WTC11 (cell line): ENCODE measurements around the gene CGNL1. TPM values are rescaled to one million over a fixed set of nuclear protein-coding genes. Genes with fewer than 3 reads are reported as not detected.

Experiments used
- ATAC-seq: fragments of 200-7000 bp; cut with Tn5 transposase; 2 replicates; pipeline ENCODE4 v1.10.0; 2021; ENCODE audit warnings: mild to moderate bottlenecking, moderate library complexity
- CTCF ChIA-PET: fragments of 300-600 bp; sonication (Branson Sonifier 250); formaldehyde crosslinking; loops from one replicate; lab custom pipeline; 2021; ENCODE audit warnings: antibody characterized with exemption; lab: Charles Lee
- POLR2A ChIA-PET: fragments of 350-600 bp; sonication (Branson Sonifier 250); formaldehyde crosslinking; loops from one replicate; lab custom pipeline; 2021; ENCODE audit warnings: antibody characterized with exemption; lab: Charles Lee
- DNase-seq: peaks from one replicate; pipeline ENCODE4 v3.0.0; 2021; ENCODE audit warnings: low spot score
- H3K27ac Mint-ChIP-seq: 2 replicates; pipeline ENCODE4 v1.8.0; 2021; ENCODE audit warnings: mixed read lengths
- H3K27me3 Mint-ChIP-seq: 2 replicates; pipeline ENCODE4 v1.8.0; 2021; ENCODE audit warnings: low read depth, mild to moderate bottlenecking, moderate library complexity, mixed read lengths
- H3K36me3 Mint-ChIP-seq: 2 replicates; pipeline ENCODE4 v1.8.0; 2021; ENCODE audit warnings: mixed read lengths
- H3K4me1 Mint-ChIP-seq: 2 replicates; pipeline ENCODE4 v1.8.0; 2022; ENCODE audit warnings: mixed read lengths
- H3K4me3 Mint-ChIP-seq: 2 replicates; pipeline ENCODE4 v1.8.0; 2021; ENCODE audit warnings: mild to moderate bottlenecking, moderate library complexity, mixed read lengths
- H3K9me3 Mint-ChIP-seq: 2 replicates; pipeline ENCODE4 v1.8.0; 2021; ENCODE audit warnings: mixed read lengths
- AR ChIP-seq: fragments of 250-450 bp; sonication (Bioruptor Pico); IDR thresholded peaks from 2 replicates; pipeline ENCODE4 v1.9.0; 2021; ENCODE audit warnings: mild to moderate bottlenecking
- ELF4 ChIP-seq: sonication (generic); formaldehyde crosslinking; IDR thresholded peaks from 2 replicates; pipeline ENCODE4 v1.8.1; 2022; ENCODE audit warnings: low read depth, mild to moderate bottlenecking, moderate library complexity, missing genetic modification reagents
- FOXJ3 ChIP-seq: sonication (generic); formaldehyde crosslinking; IDR thresholded peaks from 2 replicates; pipeline ENCODE4 v1.9.0; 2021; ENCODE audit warnings: missing genetic modification reagents, mild to moderate bottlenecking, borderline replicate concordance
- IRF1 ChIP-seq: sonication (generic); formaldehyde crosslinking; IDR thresholded peaks from 2 replicates; pipeline ENCODE4 v1.8.0; 2023; ENCODE audit warnings: missing genetic modification reagents
- JAZF1 ChIP-seq: fragments of 250-450 bp; sonication (Bioruptor Pico); IDR thresholded peaks from 2 replicates; pipeline ENCODE4 v1.9.0; 2021; ENCODE audit warnings: moderate library complexity, mild to moderate bottlenecking, inconsistent platforms
- OVOL2 ChIP-seq: fragments of 250-450 bp; sonication (Bioruptor Pico); IDR thresholded peaks from 2 replicates; pipeline ENCODE4 v1.9.0; 2021; ENCODE audit warnings: mild to moderate bottlenecking, borderline replicate concordance
- TCF7 ChIP-seq: sonication (generic); formaldehyde crosslinking; IDR thresholded peaks from 2 replicates; pipeline ENCODE4 v1.8.0; 2022; ENCODE audit warnings: mild to moderate bottlenecking, low read depth, missing genetic modification reagents, moderate library complexity
- TP53 ChIP-seq: sonication (generic); formaldehyde crosslinking; IDR thresholded peaks from 2 replicates; pipeline ENCODE4 v1.8.1; 2023; ENCODE audit warnings: mild to moderate bottlenecking, missing genetic modification reagents
- USF1 ChIP-seq: sonication (generic); formaldehyde crosslinking; IDR thresholded peaks from 2 replicates; pipeline ENCODE4 v1.8.0; 2022; ENCODE audit warnings: mild to moderate bottlenecking, missing genetic modification reagents
- ZNF121 ChIP-seq: sonication (generic); formaldehyde crosslinking; IDR thresholded peaks from 2 replicates; pipeline ENCODE4 v1.8.0; 2023; ENCODE audit warnings: missing genetic modification reagents
- ZNF232 ChIP-seq: sonication (generic); formaldehyde crosslinking; IDR thresholded peaks from 2 replicates; pipeline ENCODE4 v1.8.0; 2022; ENCODE audit warnings: mild to moderate bottlenecking, missing genetic modification reagents
- total RNA-seq: library from RNA; stranded (reverse); gene quantifications from 3 replicates; pipeline ENCODE4 v1.2.3, GENCODE V29; 2021
- TF ChIP-seq, protein P1 (sequence below): sonication (generic); formaldehyde crosslinking; IDR thresholded peaks from 2 replicates; pipeline ENCODE4 v1.8.1; 2023; ENCODE audit warnings: mild to moderate bottlenecking, missing genetic modification reagents, borderline replicate concordance
- TF ChIP-seq, protein P2 (sequence below): sonication (generic); formaldehyde crosslinking; IDR thresholded peaks from 2 replicates; pipeline ENCODE4 v1.8.1; 2023; ENCODE audit warnings: mild to moderate bottlenecking, missing genetic modification reagents
- TF ChIP-seq, protein P3 (sequence below): sonication (generic); formaldehyde crosslinking; IDR thresholded peaks from 2 replicates; pipeline ENCODE4 v1.8.1; 2023; ENCODE audit warnings: mild to moderate bottlenecking, missing genetic modification reagents
- TF ChIP-seq, protein P4 (sequence below): fragments of 200-600 bp; IDR thresholded peaks from 2 replicates; pipeline ENCODE4 v1.8.0; 2022; ENCODE audit warnings: antibody characterized with exemption
- TF ChIP-seq, protein P5 (sequence below): sonication (generic); formaldehyde crosslinking; IDR thresholded peaks from 2 replicates; pipeline ENCODE4 v1.8.0; 2022; ENCODE audit warnings: missing genetic modification reagents

Gene CGNL1
- total RNA-seq, 1 experiment from 2014 or later: 57.3 TPM

GRCh38 chr15:57567891-57568290 lies 191.6 kb downstream of the CGNL1 start (continued):
- TF ChIP-seq, protein P1, sequence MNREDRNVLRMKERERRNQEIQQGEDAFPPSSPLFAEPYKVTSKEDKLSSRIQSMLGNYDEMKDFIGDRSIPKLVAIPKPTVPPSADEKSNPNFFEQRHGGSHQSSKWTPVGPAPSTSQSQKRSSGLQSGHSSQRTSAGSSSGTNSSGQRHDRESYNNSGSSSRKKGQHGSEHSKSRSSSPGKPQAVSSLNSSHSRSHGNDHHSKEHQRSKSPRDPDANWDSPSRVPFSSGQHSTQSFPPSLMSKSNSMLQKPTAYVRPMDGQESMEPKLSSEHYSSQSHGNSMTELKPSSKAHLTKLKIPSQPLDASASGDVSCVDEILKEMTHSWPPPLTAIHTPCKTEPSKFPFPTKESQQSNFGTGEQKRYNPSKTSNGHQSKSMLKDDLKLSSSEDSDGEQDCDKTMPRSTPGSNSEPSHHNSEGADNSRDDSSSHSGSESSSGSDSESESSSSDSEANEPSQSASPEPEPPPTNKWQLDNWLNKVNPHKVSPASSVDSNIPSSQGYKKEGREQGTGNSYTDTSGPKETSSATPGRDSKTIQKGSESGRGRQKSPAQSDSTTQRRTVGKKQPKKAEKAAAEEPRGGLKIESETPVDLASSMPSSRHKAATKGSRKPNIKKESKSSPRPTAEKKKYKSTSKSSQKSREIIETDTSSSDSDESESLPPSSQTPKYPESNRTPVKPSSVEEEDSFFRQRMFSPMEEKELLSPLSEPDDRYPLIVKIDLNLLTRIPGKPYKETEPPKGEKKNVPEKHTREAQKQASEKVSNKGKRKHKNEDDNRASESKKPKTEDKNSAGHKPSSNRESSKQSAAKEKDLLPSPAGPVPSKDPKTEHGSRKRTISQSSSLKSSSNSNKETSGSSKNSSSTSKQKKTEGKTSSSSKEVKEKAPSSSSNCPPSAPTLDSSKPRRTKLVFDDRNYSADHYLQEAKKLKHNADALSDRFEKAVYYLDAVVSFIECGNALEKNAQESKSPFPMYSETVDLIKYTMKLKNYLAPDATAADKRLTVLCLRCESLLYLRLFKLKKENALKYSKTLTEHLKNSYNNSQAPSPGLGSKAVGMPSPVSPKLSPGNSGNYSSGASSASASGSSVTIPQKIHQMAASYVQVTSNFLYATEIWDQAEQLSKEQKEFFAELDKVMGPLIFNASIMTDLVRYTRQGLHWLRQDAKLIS (CRISPR knock-in tag): no peak
- no peak for TF ChIP-seq FOXJ3 (CRISPR knock-in tag)

- no peak for ATAC-seq
- Mint-ChIP-seq H3K4me3 (no peak overlapping the region), H3K4me1 (peaks cover 18% of the 10 kb centered on the region), H3K27me3 (no peaks in the 10 kb centered on the region), H3K9me3 (0 out of 2 replicates have a peak, but pooled peaks cover 3% of the 10 kb centered on the region), H3K27ac (no peak overlapping the region), H3K36me3 (no peaks in the 10 kb centered on the region)
- DNase-seq: no peak
- ChIA-PET CTCF (interaction anchor here (1.0 to 1.6 kb wide), 2 partner anchors 8 to 12 kb away, joined by 3 to 6 read pairs; no protein-coding TSS in a partner anchor), POLR2A (no interaction called here)
- TF ChIP-seq, protein P2, sequence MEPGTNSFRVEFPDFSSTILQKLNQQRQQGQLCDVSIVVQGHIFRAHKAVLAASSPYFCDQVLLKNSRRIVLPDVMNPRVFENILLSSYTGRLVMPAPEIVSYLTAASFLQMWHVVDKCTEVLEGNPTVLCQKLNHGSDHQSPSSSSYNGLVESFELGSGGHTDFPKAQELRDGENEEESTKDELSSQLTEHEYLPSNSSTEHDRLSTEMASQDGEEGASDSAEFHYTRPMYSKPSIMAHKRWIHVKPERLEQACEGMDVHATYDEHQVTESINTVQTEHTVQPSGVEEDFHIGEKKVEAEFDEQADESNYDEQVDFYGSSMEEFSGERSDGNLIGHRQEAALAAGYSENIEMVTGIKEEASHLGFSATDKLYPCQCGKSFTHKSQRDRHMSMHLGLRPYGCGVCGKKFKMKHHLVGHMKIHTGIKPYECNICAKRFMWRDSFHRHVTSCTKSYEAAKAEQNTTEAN (CRISPR knock-in tag): no peak
- TF ChIP-seq, protein P3, sequence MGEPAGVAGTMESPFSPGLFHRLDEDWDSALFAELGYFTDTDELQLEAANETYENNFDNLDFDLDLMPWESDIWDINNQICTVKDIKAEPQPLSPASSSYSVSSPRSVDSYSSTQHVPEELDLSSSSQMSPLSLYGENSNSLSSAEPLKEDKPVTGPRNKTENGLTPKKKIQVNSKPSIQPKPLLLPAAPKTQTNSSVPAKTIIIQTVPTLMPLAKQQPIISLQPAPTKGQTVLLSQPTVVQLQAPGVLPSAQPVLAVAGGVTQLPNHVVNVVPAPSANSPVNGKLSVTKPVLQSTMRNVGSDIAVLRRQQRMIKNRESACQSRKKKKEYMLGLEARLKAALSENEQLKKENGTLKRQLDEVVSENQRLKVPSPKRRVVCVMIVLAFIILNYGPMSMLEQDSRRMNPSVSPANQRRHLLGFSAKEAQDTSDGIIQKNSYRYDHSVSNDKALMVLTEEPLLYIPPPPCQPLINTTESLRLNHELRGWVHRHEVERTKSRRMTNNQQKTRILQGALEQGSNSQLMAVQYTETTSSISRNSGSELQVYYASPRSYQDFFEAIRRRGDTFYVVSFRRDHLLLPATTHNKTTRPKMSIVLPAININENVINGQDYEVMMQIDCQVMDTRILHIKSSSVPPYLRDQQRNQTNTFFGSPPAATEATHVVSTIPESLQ (CRISPR knock-in tag): no peak
- TF ChIP-seq ZNF232 (no peak), ZNF121 (CRISPR knock-in tag) (no peak), TP53 (no peak), USF1 (CRISPR knock-in tag) (no peak), TCF7 (CRISPR knock-in tag) (no peak), OVOL2 (no peak), AR (CRISPR knock-in tag) (no peak), IRF1 (no peak), ELF4 (no peak), JAZF1 (CRISPR knock-in tag) (no peak)
- TF ChIP-seq, protein P4, sequence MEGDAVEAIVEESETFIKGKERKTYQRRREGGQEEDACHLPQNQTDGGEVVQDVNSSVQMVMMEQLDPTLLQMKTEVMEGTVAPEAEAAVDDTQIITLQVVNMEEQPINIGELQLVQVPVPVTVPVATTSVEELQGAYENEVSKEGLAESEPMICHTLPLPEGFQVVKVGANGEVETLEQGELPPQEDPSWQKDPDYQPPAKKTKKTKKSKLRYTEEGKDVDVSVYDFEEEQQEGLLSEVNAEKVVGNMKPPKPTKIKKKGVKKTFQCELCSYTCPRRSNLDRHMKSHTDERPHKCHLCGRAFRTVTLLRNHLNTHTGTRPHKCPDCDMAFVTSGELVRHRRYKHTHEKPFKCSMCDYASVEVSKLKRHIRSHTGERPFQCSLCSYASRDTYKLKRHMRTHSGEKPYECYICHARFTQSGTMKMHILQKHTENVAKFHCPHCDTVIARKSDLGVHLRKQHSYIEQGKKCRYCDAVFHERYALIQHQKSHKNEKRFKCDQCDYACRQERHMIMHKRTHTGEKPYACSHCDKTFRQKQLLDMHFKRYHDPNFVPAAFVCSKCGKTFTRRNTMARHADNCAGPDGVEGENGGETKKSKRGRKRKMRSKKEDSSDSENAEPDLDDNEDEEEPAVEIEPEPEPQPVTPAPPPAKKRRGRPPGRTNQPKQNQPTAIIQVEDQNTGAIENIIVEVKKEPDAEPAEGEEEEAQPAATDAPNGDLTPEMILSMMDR: no peak
- TF ChIP-seq, protein P5, sequence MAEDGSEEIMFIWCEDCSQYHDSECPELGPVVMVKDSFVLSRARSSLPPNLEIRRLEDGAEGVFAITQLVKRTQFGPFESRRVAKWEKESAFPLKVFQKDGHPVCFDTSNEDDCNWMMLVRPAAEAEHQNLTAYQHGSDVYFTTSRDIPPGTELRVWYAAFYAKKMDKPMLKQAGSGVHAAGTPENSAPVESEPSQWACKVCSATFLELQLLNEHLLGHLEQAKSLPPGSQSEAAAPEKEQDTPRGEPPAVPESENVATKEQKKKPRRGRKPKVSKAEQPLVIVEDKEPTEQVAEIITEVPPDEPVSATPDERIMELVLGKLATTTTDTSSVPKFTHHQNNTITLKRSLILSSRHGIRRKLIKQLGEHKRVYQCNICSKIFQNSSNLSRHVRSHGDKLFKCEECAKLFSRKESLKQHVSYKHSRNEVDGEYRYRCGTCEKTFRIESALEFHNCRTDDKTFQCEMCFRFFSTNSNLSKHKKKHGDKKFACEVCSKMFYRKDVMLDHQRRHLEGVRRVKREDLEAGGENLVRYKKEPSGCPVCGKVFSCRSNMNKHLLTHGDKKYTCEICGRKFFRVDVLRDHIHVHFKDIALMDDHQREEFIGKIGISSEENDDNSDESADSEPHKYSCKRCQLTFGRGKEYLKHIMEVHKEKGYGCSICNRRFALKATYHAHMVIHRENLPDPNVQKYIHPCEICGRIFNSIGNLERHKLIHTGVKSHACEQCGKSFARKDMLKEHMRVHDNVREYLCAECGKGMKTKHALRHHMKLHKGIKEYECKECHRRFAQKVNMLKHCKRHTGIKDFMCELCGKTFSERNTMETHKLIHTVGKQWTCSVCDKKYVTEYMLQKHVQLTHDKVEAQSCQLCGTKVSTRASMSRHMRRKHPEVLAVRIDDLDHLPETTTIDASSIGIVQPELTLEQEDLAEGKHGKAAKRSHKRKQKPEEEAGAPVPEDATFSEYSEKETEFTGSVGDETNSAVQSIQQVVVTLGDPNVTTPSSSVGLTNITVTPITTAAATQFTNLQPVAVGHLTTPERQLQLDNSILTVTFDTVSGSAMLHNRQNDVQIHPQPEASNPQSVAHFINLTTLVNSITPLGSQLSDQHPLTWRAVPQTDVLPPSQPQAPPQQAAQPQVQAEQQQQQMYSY: no peak
Observed at GRCh38 chr15:57568299-57568698, 192.0 kb downstream of the CGNL1 start.
